ENCODE results near the gene NLRP6. TPM values are rescaled to one million over a fixed set of nuclear protein-coding genes. Genes with fewer than 3 reads are reported as not detected.

Gene NLRP6
- total RNA-seq, 6 experiments from 2014 or later, result not detected

DNA sequence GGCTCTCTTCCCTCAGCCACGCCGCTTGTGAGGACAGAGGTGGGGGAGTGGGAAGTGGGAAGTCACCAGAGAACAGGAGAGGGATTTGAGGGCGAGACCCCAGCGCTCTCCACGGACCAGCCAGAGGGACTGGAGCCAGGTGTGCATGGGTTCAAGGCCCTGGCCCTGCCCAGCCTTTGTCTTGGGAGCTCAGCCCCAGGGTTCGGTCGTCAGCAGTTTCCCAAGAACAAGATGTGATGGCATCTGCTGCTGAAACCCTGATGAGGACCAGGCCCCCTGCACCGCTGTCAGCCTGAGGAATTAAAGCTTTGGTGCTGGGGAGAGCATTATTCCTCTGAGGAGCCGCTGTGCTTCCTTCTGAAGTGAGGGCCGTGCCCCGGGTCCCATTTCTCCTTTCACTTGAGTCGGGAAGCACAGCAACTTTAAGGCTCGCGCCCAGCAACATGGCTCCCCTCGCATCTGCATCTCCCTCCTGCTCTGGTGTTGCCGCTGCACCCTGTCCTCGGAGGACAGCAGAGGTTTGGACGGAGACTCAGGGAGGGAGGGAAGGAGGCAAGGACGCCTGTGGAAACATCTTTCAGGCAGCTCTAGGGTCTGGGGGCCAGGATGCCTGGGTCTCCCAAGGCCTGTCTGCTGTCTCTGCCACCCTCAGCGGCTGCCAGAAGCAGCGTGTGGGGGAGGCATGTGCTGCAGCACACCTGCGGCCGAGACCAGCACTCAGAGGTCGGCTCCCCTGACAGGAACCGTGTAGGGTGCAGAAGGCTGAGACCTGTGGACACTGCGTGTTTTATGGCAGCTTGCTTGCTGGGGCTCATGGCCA lies 17.4 kb downstream of the NLRP6 start:
- Mint-ChIP-seq H3K27me3 (ENCODE audit: insufficient read depth) (peaks cover 2% of the 10 kb centered on the region), H3K4me1 (ENCODE audit: low read depth) (no peaks in the 10 kb centered on the region), H3K36me3 (ENCODE audit: low read depth) (no peaks in the 10 kb centered on the region), H3K27ac (no peak overlapping the region), H3K4me3 (no peak overlapping the region), H3K9me3 (no peaks in the 10 kb centered on the region)
- DNase-seq, result no peak
- TF ChIP-seq CTCF (IDR thresholded peaks at IDR 0.05), result no peak

- H3K9me3 Mint-ChIP-seq, result no peaks in the 10 kb centered on the region
Observed at GRCh38 chr11:296171-297050, 18.2 kb downstream of the NLRP6 start.

GRCh38 chr11:297051-297585 lies 18.9 kb downstream of the NLRP6 start:
- TF ChIP-seq CTCF (IDR thresholded peaks at IDR 0.05), result no peak
- Mint-ChIP-seq H3K9me3 (no peaks in the 10 kb centered on the region), H3K36me3 (ENCODE audit: low read depth) (no peaks in the 10 kb centered on the region), H3K27ac (no peak overlapping the region), H3K4me3 (no peak overlapping the region), H3K4me1 (ENCODE audit: low read depth) (no peaks in the 10 kb centered on the region), H3K27me3 (ENCODE audit: insufficient read depth) (peaks cover 5% of the 10 kb centered on the region)
- no peak for DNase-seq

More at GRCh38 chr11:296171-297050, 18.2 kb downstream of the NLRP6 start:
- no peak for DNase-seq
- peaks cover 5% of the 10 kb centered on the region for H3K27me3 Mint-ChIP-seq (ENCODE audit: insufficient read depth)
- no peak for TF ChIP-seq CTCF (IDR thresholded peaks at IDR 0.05)
- no peak overlapping the region for H3K4me3 Mint-ChIP-seq
- H3K4me1 Mint-ChIP-seq (ENCODE audit: low read depth), result no peaks in the 10 kb centered on the region
- H3K36me3 Mint-ChIP-seq (ENCODE audit: low read depth), result no peaks in the 10 kb centered on the region
- no peak overlapping the region for H3K27ac Mint-ChIP-seq

GRCh38 chr11:297586-298405 lies 19.6 kb downstream of the NLRP6 start:
- TF ChIP-seq CTCF (IDR thresholded peaks at IDR 0.05), result no peak
- H3K9me3 Mint-ChIP-seq, result no peaks in the 10 kb centered on the region
- no peaks in the 10 kb centered on the region for H3K4me1 Mint-ChIP-seq (ENCODE audit: low read depth)
- peaks cover 5% of the 10 kb centered on the region for H3K27me3 Mint-ChIP-seq (ENCODE audit: insufficient read depth)
- no peak overlapping the region for H3K27ac Mint-ChIP-seq
- H3K4me3 Mint-ChIP-seq, result no peak overlapping the region
- DNase-seq, result no peak
- H3K36me3 Mint-ChIP-seq (ENCODE audit: low read depth), result no peaks in the 10 kb centered on the region

Measured in HFFc6 (cell line).